Gastroesophageal sphincter (tissue), 4 donors: ENCODE results near the gene NAP1L4. TPM values are rescaled to one million over a fixed set of nuclear protein-coding genes. Genes with fewer than 3 reads are reported as not detected.

Experiments used
- ATAC-seq: fragments of 150-250 bp; one replicate; pipeline ENCODE4 v1.9.1; 2016; ENCODE audit warnings: mild to moderate bottlenecking, moderate library complexity
- H3K27ac ChIP-seq, 4 donors: fragments of 200-600 bp; sonication (generic) in 3 of 4; 1 replicate in 3 of 4; 2 replicates in 1 of 4; pipeline ENCODE4 v1.5.1; 2016 to 2019
- H3K27me3 ChIP-seq: fragments of 200-600 bp; sonication (generic); one replicate; pipeline ENCODE4 v1.5.1; 2019
- H3K36me3 ChIP-seq, 2 donors: fragments of 200-600 bp; sonication (generic); one replicate each; pipeline ENCODE4 v1.5.1; 2019; ENCODE audit warnings: control low read depth in 1 of 2
- H3K4me1 ChIP-seq, 3 donors: fragments of 200-600 bp; sonication (generic); 1 replicate in 2 of 3; 2 replicates in 1 of 3; pipeline ENCODE4 v1.5.1; 2016 to 2019; ENCODE audit warnings: control low read depth in 2 of 3
- H3K4me3 ChIP-seq, 2 donors: fragments of 200-600 bp; sonication (generic); one replicate each; pipeline ENCODE4 v1.5.1; 2019; ENCODE audit warnings: mild to moderate bottlenecking in 1 of 2, moderate library complexity in 1 of 2
- H3K9me3 ChIP-seq, 3 donors: fragments of 200-600 bp; sonication (generic); one replicate each; pipeline ENCODE4 v1.5.1; 2017 to 2019; ENCODE audit warnings: control low read depth in 2 of 3
- CTCF ChIP-seq, 4 experiments: fragments of 200-600 bp in 2 of 4; fragments of 450-650 bp in 2 of 4; sonication (generic) in 1 of 4; IDR thresholded peaks; one replicate each; pipeline ENCODE4 v1.5.1; 2017 to 2019; ENCODE audit warnings: antibody characterized with exemption in 4 of 4, mild to moderate bottlenecking in 2 of 4, moderate library complexity in 2 of 4
- EP300 ChIP-seq: sonication (generic); formaldehyde crosslinking; IDR thresholded peaks from one replicate; pipeline ENCODE4 v1.6.1; 2017; ENCODE audit warnings: antibody characterized with exemption, mild to moderate bottlenecking
- POLR2A ChIP-seq, 2 donors: fragments of 450-650 bp; IDR thresholded peaks; one replicate each; pipeline ENCODE4 v1.6.1; 2017; ENCODE audit warnings: antibody characterized with exemption in 2 of 2, mild to moderate bottlenecking in 2 of 2, moderate library complexity in 1 of 2
- POLR2AphosphoS5 ChIP-seq: sonication (generic); formaldehyde crosslinking; IDR thresholded peaks from one replicate; pipeline ENCODE4 v1.6.1; 2017; ENCODE audit warnings: antibody characterized with exemption
- WGBS, 2 donors: methylation state at CpG; one replicate each; pipeline ENCODE4 v1.1.5; 2018; ENCODE audit warnings: low coverage in 1 of 2; 5-methylcytosine and 5-hydroxymethylcytosine counted together
- total RNA-seq, 4 donors: library from RNA; depleted of rRNA; stranded (reverse); fragments of >200 nt; gene quantifications; one replicate each; pipeline ENCODE4 v1.1.0, GENCODE V29; 2016

Gene NAP1L4
- total RNA-seq, 4 donors from 2014 or later, result 107 to 175 (median 137) TPM

DNA sequence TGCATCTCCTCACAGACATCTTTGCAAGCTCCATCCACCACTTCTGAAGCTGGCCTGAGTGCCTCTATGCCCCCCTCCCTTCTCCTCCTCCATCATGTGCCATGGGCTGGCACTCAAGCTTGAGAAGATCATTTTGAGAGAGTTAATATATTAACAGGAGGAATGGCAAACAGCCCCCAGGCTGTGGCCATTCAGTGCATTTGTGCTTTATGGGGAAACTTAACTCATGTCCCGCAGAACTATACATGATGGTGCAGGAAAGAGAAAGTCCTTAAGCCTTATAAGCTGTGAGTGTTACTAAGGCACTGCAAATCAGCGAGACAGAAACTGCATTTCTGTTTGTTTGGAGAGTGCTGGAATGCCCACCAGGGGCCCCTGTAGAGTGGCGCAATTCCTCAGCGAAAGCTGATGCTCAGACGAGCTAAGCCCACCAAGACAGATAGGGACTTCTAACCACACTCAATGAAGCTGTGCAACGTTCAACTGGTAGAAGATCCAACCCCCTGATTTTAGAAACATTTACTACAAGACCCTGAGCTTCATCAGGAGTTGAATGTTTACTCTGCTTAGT is 36.1 kb downstream of the NAP1L4 start:
- Histone ChIP-seq H3K27me3 (no peaks in the 10 kb centered on the region), H3K9me3 (no peaks in the 10 kb centered on the region), H3K4me1 (peaks cover 0 to 10% (median 0%) of the 10 kb centered on the region in 3 donors), H3K4me3 (no peak overlapping the region), H3K27ac (no peak overlapping the region), H3K36me3 (peaks cover 0 to 100% of the 10 kb centered on the region in 2 donors)
- no peak for ATAC-seq
- 75 to 80% methylated on average over 2 to 6 of the region's 6 CpGs for WGBS, 2 donors
- TF ChIP-seq CTCF (IDR thresholded peaks at IDR 0.05) (no peak), EP300 (no peak), POLR2AphosphoS5 (no peak), POLR2A (IDR thresholded peaks at IDR 0.05) (no peak)

- H3K4me3 ChIP-seq, result no peak overlapping the region
- no peak overlapping the region for H3K27ac ChIP-seq
- H3K27me3 ChIP-seq, result no peaks in the 10 kb centered on the region
- H3K9me3 ChIP-seq, result no peaks in the 10 kb centered on the region
- peaks cover 0 to 100% of the 10 kb centered on the region in 2 donors for H3K36me3 ChIP-seq
- no peak for ATAC-seq
- H3K4me1 ChIP-seq, result peaks cover 0 to 10% (median 0%) of the 10 kb centered on the region in 3 donors
- WGBS, 2 donors, result 88% methylated on average over 6 of the region's 6 CpGs; no CpG with 5 or more reads in 1 of the 2 donors
- TF ChIP-seq POLR2A (IDR thresholded peaks at IDR 0.05) (no peak), CTCF (IDR thresholded peaks at IDR 0.05) (no peak), EP300 (no peak), POLR2AphosphoS5 (no peak)
Observed at GRCh38 chr11:2954263-2954662, 37.9 kb downstream of the NAP1L4 start.

- Histone ChIP-seq H3K36me3 (peaks cover 0 to 100% of the 10 kb centered on the region in 2 donors), H3K27ac (peak overlapping the region in 1 of 4 donors; percentile 36), H3K9me3 (no peaks in the 10 kb centered on the region), H3K27me3 (no peaks in the 10 kb centered on the region), H3K4me1 (peaks cover 0 to 10% (median 0%) of the 10 kb centered on the region in 3 donors), H3K4me3 (no peak overlapping the region)
- WGBS, 2 donors, result 83% methylated on average over 5 of the region's 6 CpGs; no CpG with 5 or more reads in 1 of the 2 donors
- TF ChIP-seq POLR2AphosphoS5, result no peak
- no peak for ATAC-seq
Observed at GRCh38 chr11:2952290-2952689, 39.8 kb downstream of the NAP1L4 start.

DNA sequence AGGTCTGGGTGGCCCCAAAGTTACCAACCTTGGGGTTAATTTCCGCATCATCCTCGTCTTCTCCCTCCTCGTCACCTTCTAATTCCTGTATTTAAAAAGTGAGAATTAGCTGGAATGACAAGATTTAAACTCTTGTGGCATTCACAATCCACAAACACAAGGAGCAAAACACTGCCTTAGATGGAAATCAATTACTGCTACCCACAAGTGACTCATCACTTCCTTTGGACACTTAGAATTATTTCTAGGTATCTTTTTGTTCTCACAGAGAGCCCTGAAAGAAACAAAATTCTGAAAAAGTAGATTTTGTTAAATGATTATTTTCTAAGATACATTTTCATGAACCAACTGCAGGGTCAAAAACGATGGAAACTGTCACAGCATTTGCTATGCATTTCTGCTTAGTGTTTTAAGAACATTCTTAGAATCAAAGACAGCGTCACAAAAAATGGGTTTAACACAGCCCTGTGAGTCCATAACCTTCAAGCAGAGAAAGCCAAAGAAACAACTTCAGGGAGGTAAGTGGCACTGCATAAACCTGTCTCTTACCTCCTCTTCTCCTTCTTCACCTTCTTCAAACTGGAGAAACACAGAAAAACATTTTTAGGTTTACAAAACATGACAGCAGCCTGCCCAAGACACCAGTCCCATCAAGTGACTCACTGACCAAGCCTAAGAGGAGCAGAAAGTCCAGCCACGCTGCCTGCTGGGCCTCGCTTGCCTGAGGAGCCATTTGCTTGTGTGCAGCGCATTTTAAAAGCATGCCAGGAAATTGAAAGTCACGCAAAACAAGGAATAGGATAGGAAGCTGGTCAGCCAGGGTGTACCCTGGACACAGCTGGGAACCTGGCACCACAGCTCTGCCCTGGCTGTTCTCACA is 40.7 kb downstream of the NAP1L4 start:
- peak overlapping the region in 3 of 4 donors; percentile 20 to 50 (median 36) for H3K27ac ChIP-seq
- TF ChIP-seq POLR2AphosphoS5 (no peak), POLR2A (IDR thresholded peaks at IDR 0.05) (no peak), EP300 (no peak), CTCF (IDR thresholded peaks at IDR 0.05) (no peak)
- H3K4me1 ChIP-seq, result peaks cover 0 to 12% (median 0%) of the 10 kb centered on the region in 3 donors
- WGBS, 2 donors, result 55 to 74% methylated on average over 7 to 9 of the region's 9 CpGs
- H3K4me3 ChIP-seq, result no peak overlapping the region
- H3K9me3 ChIP-seq, result no peaks in the 10 kb centered on the region
- no peaks in the 10 kb centered on the region for H3K27me3 ChIP-seq
- no peak for ATAC-seq
- peaks cover 0 to 100% of the 10 kb centered on the region in 2 donors for H3K36me3 ChIP-seq

DNA sequence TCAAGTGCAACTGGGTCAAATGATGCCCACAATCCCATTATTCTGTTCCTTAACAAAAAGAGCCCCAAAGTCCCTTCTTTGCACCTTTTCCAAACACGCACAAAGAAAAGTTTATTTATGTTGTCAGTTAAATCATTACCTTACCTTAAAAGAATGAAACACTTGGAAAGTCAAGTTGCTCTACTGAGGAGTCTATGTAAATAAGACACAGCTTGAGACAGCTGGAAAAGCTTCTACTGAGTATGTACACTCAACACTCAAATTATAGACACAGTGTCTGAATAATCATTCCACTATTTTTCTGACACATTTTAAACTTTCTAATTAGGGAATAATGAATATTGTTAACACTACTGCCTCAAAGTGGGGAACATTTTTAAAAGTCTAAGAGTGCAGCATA is 41.3 kb downstream of the NAP1L4 start:
- H3K27ac ChIP-seq, result peak overlapping the region in 3 of 4 donors; percentile 20 to 50 (median 36)

More for the DNA sequence above, 41.3 kb downstream of the NAP1L4 start:
- 14 to 50% methylated on average over 1 of the region's 1 CpG for WGBS, 2 donors
- Histone ChIP-seq H3K9me3 (no peaks in the 10 kb centered on the region), H3K4me3 (no peak overlapping the region), H3K27me3 (no peaks in the 10 kb centered on the region), H3K4me1 (peaks cover 0 to 19% (median 2%) of the 10 kb centered on the region in 3 donors), H3K36me3 (peaks cover 0 to 93% of the 10 kb centered on the region in 2 donors)
- ATAC-seq, result no peak
- TF ChIP-seq POLR2AphosphoS5, result no peak
- TF ChIP-seq CTCF (IDR thresholded peaks at IDR 0.05), result no peak
- no peak for TF ChIP-seq POLR2A (IDR thresholded peaks at IDR 0.05)
- TF ChIP-seq EP300, result no peak
